Epidermal melanocyte (primary cell): ENCODE measurements around the gene EIF4B.
"Not testable (repeated sequence)": the region's sequence is repeated elsewhere in the genome, so short reads cannot be mapped to it uniquely, and the experiment has no call there.

Experiments used
- DNase-seq: peaks from one replicate; pipeline ENCODE4 v3.0.0; 2011; ENCODE audit warnings: low spot score; ENCODE audit not compliant: insufficient read length

EIF4B gene

DNA sequence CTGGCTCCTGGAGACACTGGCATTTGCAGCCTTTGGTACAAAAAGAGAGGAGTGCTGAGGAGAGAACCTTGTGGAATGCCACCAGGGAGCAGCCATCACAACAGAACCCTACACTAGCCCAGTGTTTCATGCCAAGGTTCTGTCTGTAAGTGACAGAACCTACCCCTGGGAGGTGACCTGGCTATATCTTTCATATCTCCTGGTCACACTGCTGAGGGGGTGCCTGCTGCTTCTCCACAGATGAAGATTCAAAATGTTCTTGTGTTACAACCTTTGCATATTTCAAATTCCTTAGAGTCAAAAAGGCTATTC lies 12.7 kb upstream of the EIF4B start:
- no peak for DNase-seq

GRCh38 chr12:53004178-53004577 lies 2.1 kb upstream of the EIF4B start:
- DNase-seq, result no peak

DNA sequence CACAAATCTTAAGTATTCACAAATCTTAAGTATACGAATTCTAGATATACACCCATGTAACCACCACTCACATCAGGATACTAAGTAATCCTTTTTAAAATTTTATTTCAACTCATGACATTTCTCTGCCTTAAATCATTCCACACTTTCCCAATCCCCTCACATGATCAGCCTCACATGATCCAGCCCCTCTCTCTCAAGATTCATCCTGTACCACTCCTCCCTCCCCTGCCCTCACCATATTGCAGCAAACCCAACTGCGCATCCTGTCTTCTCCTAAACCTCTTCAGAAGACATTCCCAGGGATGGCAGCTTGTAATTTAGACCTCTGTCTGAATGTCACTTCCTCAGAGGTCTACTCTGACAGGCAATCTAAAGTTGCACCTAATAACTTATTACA lies 1.7 kb upstream of the EIF4B start:
- no peak for DNase-seq

GRCh38 chr12:53005215-53005985 lies 856 bp upstream of the EIF4B start:
- no peak for DNase-seq

- DNase-seq, result peak; percentile 55
Observed at GRCh38 chr12:53006810-53007309, 604 bp downstream of the EIF4B start.

GRCh38 chr12:53007343-53007742 lies 1.1 kb downstream of the EIF4B start:
- DNase-seq, result no peak

GRCh38 chr12:53008760-53009159 lies 2.5 kb downstream of the EIF4B start:
- DNase-seq, result not testable (repeated sequence)

GRCh38 chr12:53010955-53011354 lies 4.7 kb downstream of the EIF4B start:
- no peak for DNase-seq

GRCh38 chr12:53011889-53012288 lies 5.6 kb downstream of the EIF4B start:
- no peak for DNase-seq

DNA sequence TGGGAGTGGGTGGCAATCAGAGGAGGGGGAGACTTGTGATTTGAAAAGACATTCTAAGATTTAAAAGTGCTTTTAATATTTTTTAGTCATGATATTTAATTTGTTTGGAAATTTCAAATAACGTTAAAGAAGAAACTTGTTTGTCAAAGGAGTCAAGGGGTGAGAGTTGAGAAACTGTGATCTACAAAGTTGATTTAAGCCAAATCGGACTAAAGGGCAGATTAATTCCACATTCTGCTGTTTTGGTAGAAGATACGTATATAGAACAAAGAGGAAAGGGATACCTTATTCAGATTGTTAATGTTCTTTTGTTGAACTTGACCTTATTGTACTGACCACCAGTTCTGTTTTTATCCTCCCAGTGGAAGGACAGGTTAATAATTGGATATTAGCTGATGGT lies 6.7 kb downstream of the EIF4B start:
- no peak for DNase-seq

- DNase-seq, result no peak
Observed at GRCh38 chr12:53014709-53015108, 8.5 kb downstream of the EIF4B start.

DNA sequence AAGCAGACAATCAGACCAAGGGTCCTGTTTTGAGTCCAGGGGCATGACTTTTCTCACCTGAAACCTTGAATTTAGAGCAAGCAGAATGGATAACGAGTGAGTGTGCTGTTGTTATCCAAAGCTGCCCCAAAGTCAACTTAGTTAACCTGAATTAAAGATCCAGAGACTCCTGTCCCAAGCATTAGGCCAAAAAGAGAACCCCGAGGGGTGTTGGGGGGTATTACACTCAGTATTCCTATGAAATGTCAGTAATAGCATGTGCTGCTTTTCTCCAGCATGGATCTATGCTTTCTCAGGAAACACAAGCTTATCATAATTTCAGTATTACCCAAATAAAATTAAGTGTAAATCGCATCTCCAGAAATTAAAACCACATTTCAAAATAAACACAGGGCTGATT lies 19.0 kb downstream of the EIF4B start:
- no peak for DNase-seq

- DNase-seq, result not testable (repeated sequence)
Observed at GRCh38 chr12:53027014-53027413, 20.8 kb downstream of the EIF4B start.

DNA sequence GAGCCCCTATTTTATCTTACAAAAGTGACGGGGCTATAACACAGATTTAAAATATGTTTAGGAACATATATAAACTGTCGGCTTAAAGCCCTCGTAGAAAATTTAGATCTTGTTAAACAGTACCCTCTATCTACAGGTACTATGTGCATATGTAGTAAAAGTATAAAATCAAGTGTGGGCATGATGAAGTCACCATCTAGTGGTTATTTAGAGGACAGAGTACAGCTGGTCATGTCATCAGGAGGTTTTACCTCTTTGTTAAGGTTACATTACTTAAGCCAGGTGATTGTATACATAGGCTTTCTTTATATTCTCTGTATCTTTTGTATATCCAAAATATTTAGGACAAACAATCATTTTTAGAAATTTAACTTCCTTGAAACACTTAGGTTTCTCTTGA lies 25.4 kb downstream of the EIF4B start:
- no peak for DNase-seq

DNA sequence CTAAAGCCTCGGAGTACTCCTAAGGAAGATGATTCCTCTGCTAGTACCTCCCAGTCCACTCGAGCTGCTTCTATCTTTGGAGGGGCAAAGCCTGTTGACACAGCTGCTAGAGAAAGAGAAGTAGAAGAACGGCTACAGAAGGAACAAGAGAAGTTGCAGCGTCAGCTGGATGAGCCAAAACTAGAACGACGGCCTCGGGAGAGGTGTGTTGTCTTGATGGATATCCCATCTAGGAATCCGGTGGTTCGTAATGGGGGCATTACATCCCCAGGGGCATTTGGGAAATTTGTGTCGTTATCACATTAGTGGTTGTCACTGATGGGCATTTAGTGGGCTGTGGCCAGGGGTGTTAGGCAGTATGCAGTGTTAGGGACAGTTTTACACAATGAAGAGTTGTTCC lies 27.6 kb downstream of the EIF4B start:
- DNase-seq, result not testable (repeated sequence)

DNA sequence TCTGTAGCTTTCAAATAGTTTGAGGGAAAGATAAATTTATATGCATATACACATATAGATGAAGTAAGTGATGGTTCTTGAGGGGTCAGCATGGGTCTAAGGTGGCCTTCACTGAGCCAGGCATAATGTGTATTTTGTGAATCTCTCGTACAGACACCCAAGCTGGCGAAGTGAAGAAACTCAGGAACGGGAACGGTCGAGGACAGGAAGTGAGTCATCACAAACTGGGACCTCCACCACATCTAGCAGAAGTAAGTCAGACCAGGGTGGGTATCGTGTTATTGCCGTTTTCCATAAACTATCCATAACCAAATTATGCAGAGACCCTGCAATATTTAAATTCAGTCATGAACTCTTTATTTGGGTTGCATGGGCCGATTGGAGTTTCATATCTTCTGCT lies 28.2 kb downstream of the EIF4B start:
- no peak for DNase-seq

GRCh38 chr12:53036802-53037201 lies 30.5 kb downstream of the EIF4B start:
- no peak for DNase-seq

GRCh38 chr12:53039851-53040250 lies 33.6 kb downstream of the EIF4B start:
- no peak for DNase-seq

GRCh38 chr12:53042607-53043454 lies 36.6 kb downstream of the EIF4B start:
- no peak for DNase-seq

- DNase-seq, result peak; percentile 90
Observed at GRCh38 chr12:53044052-53044581, 37.9 kb downstream of the EIF4B start.

GRCh38 chr12:53044896-53045695 lies 38.8 kb downstream of the EIF4B start:
- DNase-seq, result no peak

DNA sequence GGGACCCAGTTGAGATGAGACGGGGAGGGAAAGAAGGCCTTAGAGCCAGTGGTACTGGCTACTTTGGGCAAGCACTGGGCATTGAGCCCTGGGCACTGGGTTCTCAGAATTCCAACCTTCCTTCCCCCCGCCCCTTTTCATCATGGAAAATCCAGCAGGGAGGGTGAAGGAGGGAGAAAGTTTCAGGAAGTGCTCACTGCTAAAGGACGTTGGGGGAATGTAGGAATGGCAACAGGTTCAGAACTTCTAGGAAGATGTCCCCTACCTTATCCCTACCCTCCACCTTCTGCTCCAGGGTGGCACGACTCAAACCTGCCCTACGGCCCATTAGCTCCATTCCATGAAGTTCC lies 39.4 kb downstream of the EIF4B start:
- DNase-seq, result no peak
